Measurements from ENCODE around the gene ARMH1.

GRCh38 chr1:44631333-44631646 lies 43.2 kb upstream of the ARMH1 start:
- TF ChIP-seq, protein P1, sequence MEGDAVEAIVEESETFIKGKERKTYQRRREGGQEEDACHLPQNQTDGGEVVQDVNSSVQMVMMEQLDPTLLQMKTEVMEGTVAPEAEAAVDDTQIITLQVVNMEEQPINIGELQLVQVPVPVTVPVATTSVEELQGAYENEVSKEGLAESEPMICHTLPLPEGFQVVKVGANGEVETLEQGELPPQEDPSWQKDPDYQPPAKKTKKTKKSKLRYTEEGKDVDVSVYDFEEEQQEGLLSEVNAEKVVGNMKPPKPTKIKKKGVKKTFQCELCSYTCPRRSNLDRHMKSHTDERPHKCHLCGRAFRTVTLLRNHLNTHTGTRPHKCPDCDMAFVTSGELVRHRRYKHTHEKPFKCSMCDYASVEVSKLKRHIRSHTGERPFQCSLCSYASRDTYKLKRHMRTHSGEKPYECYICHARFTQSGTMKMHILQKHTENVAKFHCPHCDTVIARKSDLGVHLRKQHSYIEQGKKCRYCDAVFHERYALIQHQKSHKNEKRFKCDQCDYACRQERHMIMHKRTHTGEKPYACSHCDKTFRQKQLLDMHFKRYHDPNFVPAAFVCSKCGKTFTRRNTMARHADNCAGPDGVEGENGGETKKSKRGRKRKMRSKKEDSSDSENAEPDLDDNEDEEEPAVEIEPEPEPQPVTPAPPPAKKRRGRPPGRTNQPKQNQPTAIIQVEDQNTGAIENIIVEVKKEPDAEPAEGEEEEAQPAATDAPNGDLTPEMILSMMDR (IDR thresholded peaks at IDR 0.05; ENCODE audit: borderline replicate concordance, extremely low read depth, low read length, poor library complexity, severe bottlenecking): no peak
- TF ChIP-seq EZH2 (IDR thresholded peaks at IDR 0.05; ENCODE audit: borderline replicate concordance, low read depth, low read length, severe bottlenecking): no peak

All from DND-41 (cell line).